Muscle of leg (tissue), 11 donors: ENCODE measurements around the gene STK4. TPM values are rescaled to one million over a fixed set of nuclear protein-coding genes. Genes with fewer than 3 reads are reported as not detected.
A peak's percentile ranks its signal among the peaks of the same experiment; 100 is the strongest.

Source experiments
- DNase-seq: peaks from one replicate; pipeline ENCODE4 v3.0.0; 2013
- H3K27ac ChIP-seq: one replicate; pipeline ENCODE4 v1.5.1; 2013; ENCODE audit warnings: mild to moderate bottlenecking, low read length, control low read depth
- H3K27me3 ChIP-seq: one replicate; pipeline ENCODE4 v1.6.1; 2013; ENCODE audit warnings: low read length; ENCODE audit not compliant: control insufficient read depth, insufficient read depth
- H3K36me3 ChIP-seq: one replicate; pipeline ENCODE4 v1.6.1; 2013; ENCODE audit warnings: low read length; ENCODE audit not compliant: control insufficient read depth, insufficient read depth
- H3K4me1 ChIP-seq: one replicate; pipeline ENCODE4 v1.6.1; 2013; ENCODE audit warnings: low read length; ENCODE audit not compliant: control insufficient read depth, insufficient read depth
- H3K4me3 ChIP-seq: one replicate; pipeline ENCODE4 v1.5.1; 2013; ENCODE audit warnings: low read length, control low read depth
- H3K9me3 ChIP-seq: replicated peaks from 2 replicates; pipeline ENCODE4 v1.6.1; 2013; ENCODE audit warnings: low read depth, low read length; ENCODE audit not compliant: control insufficient read depth
- WGBS: methylation state at CpG from one replicate; pipeline ENCODE4 v1.1.5; 2013; ENCODE audit warnings: missing lambda C conversion rate; ENCODE audit not compliant: insufficient coverage; 5-methylcytosine and 5-hydroxymethylcytosine counted together
- polyA plus RNA-seq, 8 donors: library from polyadenylated mRNA; unstranded; fragments of 120-200 nt; gene quantifications; one replicate each; pipeline versions ENCODE4 v1.2.1 to v1.2.3, GENCODE V29; 2013; ENCODE audit warnings: inconsistent platforms in 1 of 8, low replicate concordance in 1 of 8; ENCODE audit not compliant: insufficient read length in 8 of 8, insufficient read depth in 1 of 8
- total RNA-seq: library from RNA; stranded (reverse); fragments of 120-200 nt; gene quantifications from one replicate; pipeline ENCODE4 v1.2.4, GENCODE V29; 2013

STK4 gene
- total and polyA plus RNA-seq, 9 donors: 7.7 to 11.7 (median 8.8) TPM

- WGBS: no CpG with 5 or more reads among the region's 5 CpGs
- Histone ChIP-seq H3K36me3 (peaks cover 4% of the 10 kb centered on the region), H3K4me3 (no peak overlapping the region), H3K9me3 (no peaks in the 10 kb centered on the region), H3K4me1 (peaks cover 3% of the 10 kb centered on the region), H3K27ac (no peak overlapping the region), H3K27me3 (no peaks in the 10 kb centered on the region)
- no peak for DNase-seq
Observed at GRCh38 chr20:45049904-45050471, 83.7 kb downstream of the STK4 start.

- DNase-seq: no peak
- Histone ChIP-seq H3K4me3 (no peak overlapping the region), H3K4me1 (peaks cover 3% of the 10 kb centered on the region), H3K27ac (no peak overlapping the region), H3K9me3 (no peaks in the 10 kb centered on the region), H3K36me3 (peaks cover 4% of the 10 kb centered on the region), H3K27me3 (no peaks in the 10 kb centered on the region)
- no CpG with 5 or more reads among the region's 3 CpGs for WGBS
Observed at GRCh38 chr20:45051204-45052060, 85.1 kb downstream of the STK4 start.

- Histone ChIP-seq H3K36me3 (peaks cover 10% of the 10 kb centered on the region), H3K27ac (peak overlapping the region; percentile 52), H3K4me1 (peaks cover 3% of the 10 kb centered on the region), H3K27me3 (no peaks in the 10 kb centered on the region), H3K4me3 (no peak overlapping the region), H3K9me3 (no peaks in the 10 kb centered on the region)
- 64% methylated on average over 3 of the region's 7 CpGs for WGBS
- DNase-seq: peak; percentile 77
Observed at GRCh38 chr20:45052698-45053429, 86.6 kb downstream of the STK4 start.

- H3K27ac ChIP-seq: peak overlapping the region; percentile 52
- H3K4me1 ChIP-seq: peaks cover 3% of the 10 kb centered on the region
- DNase-seq: no peak
- no peak overlapping the region for H3K4me3 ChIP-seq
- H3K36me3 ChIP-seq: peaks cover 10% of the 10 kb centered on the region
- no peaks in the 10 kb centered on the region for H3K27me3 ChIP-seq
- H3K9me3 ChIP-seq: no peaks in the 10 kb centered on the region
- WGBS: 89% methylated on average over 6 of the region's 8 CpGs
Observed at GRCh38 chr20:45053430-45054351, 87.4 kb downstream of the STK4 start.

- Histone ChIP-seq H3K36me3 (peaks cover 10% of the 10 kb centered on the region), H3K27ac (no peak overlapping the region), H3K9me3 (no peaks in the 10 kb centered on the region), H3K4me3 (no peak overlapping the region), H3K27me3 (no peaks in the 10 kb centered on the region), H3K4me1 (peaks cover 3% of the 10 kb centered on the region)
- WGBS: no CpG with 5 or more reads among the region's 4 CpGs
- no peak for DNase-seq
Observed at GRCh38 chr20:45055056-45055455, 88.7 kb downstream of the STK4 start.

- H3K4me3 ChIP-seq: no peak overlapping the region
- no peaks in the 10 kb centered on the region for H3K9me3 ChIP-seq
- DNase-seq: no peak
- H3K4me1 ChIP-seq: peaks cover 3% of the 10 kb centered on the region
- H3K36me3 ChIP-seq: peaks cover 10% of the 10 kb centered on the region
- H3K27ac ChIP-seq: no peak overlapping the region
- H3K27me3 ChIP-seq: no peaks in the 10 kb centered on the region
- 91% methylated on average over 7 of the region's 8 CpGs for WGBS
Observed at GRCh38 chr20:45056473-45057173, 90.3 kb downstream of the STK4 start.

- no CpG with 5 or more reads among the region's 4 CpGs for WGBS
- Histone ChIP-seq H3K9me3 (no peaks in the 10 kb centered on the region), H3K27ac (no peak overlapping the region), H3K4me1 (no peaks in the 10 kb centered on the region), H3K27me3 (no peaks in the 10 kb centered on the region), H3K4me3 (no peak overlapping the region), H3K36me3 (peaks cover 7% of the 10 kb centered on the region)
- peak; percentile 20 for DNase-seq
Observed at GRCh38 chr20:45058168-45058850, 92.0 kb downstream of the STK4 start.

GRCh38 chr20:45059022-45059728 is 92.9 kb downstream of the STK4 start:
- H3K27ac ChIP-seq: no peak overlapping the region

More at GRCh38 chr20:45059022-45059728, 92.9 kb downstream of the STK4 start:
- DNase-seq: no peak
- WGBS: 73% methylated on average over 3 of the region's 6 CpGs
- H3K27me3 ChIP-seq: no peaks in the 10 kb centered on the region
- H3K4me3 ChIP-seq: no peak overlapping the region
- no peaks in the 10 kb centered on the region for H3K9me3 ChIP-seq
- peaks cover 6% of the 10 kb centered on the region for H3K36me3 ChIP-seq
- no peaks in the 10 kb centered on the region for H3K4me1 ChIP-seq
